ENCODE results near the gene SLC25A11. TPM values are rescaled to one million over a fixed set of nuclear protein-coding genes. Genes with fewer than 3 reads are reported as not detected.

The SLC25A11 gene
- total RNA-seq, 6 experiments from 2014 or later, result 32.6 to 64.2 (median 41.0) TPM

DNA sequence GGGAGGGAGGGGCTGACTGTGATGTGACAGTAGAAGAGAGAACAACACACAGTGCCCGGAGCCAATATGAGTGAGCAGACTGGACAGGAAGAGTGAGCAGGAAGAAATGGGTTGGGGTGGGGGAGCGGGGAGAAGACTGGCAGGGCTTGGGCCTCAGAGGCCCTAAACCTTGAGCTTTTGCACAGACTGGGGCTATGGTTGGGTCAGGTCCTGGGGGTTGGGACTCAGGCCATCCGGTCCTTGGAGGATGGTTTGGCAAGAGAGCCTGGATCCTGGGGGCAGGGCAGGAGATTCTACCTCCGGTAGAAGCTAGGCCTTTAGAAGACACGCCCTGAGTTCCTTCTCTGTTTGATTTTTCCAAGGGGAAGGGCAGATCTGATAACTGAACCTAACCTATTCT is 46.6 kb upstream of the SLC25A11 start:
- peak in 3 of 4 donors; percentile 1 to 7 (median 2) for ATAC-seq

GRCh38 chr17:4982305-4982704 is 42.5 kb upstream of the SLC25A11 start:
- H3K36me3 ChIP-seq, result peaks cover 0 to 26% (median 10%) of the 10 kb centered on the region in 4 donors
- TF ChIP-seq CTCF (IDR thresholded peaks at IDR 0.05), result no peak
- TF ChIP-seq POLR2A (IDR thresholded peaks at IDR 0.05), result no peak
- intact Hi-C loops (cut with DNase I), result loop anchor here (5.0 to 10.0 kb wide), 2 partner anchors 80 to 82 kb away; no protein-coding TSS in a partner anchor
- DNase-seq (no peak), ATAC-seq (no peak)
- H3K4me1 ChIP-seq, result peaks cover 0 to 8% (median 2%) of the 10 kb centered on the region in 4 donors
- no peaks in the 10 kb centered on the region for H3K9me3 ChIP-seq
- no peaks in the 10 kb centered on the region for H3K27me3 ChIP-seq
- H3K27ac ChIP-seq, result no peak overlapping the region
- 80% methylated on average over 5 of the region's 5 CpGs for WGBS (ENCODE audit: insufficient coverage, low coverage, low lambda C conversion rate, missing lambda C conversion rate)
- H3K4me3 ChIP-seq, result no peak overlapping the region

More for the DNA sequence above, 46.6 kb upstream of the SLC25A11 start:
- H3K4me1 ChIP-seq, result peaks cover 0 to 17% (median 2%) of the 10 kb centered on the region in 4 donors
- peak overlapping the region; percentile 65 to 98 (median 84) for H3K4me3 ChIP-seq
- H3K27me3 ChIP-seq, result no peaks in the 10 kb centered on the region
- peak overlapping the region; percentile 85 to 89 (median 87) for H3K27ac ChIP-seq
- no peak for DNase-seq
- intact Hi-C loops (cut with DNase I), result loop anchor here in 1 of 2 donors (10.0 kb wide), 1 partner anchor 78 kb away; no protein-coding TSS in a partner anchor
- H3K9me3 ChIP-seq, result no peaks in the 10 kb centered on the region
- H3K36me3 ChIP-seq, result peaks cover 0 to 9% (median 1%) of the 10 kb centered on the region in 4 donors
- TF ChIP-seq POLR2A (IDR thresholded peaks at IDR 0.05) (no peak), CTCF (IDR thresholded peaks at IDR 0.05) (no peak)
- 10% methylated on average over 3 of the region's 5 CpGs for WGBS (ENCODE audit: insufficient coverage, low coverage, low lambda C conversion rate, missing lambda C conversion rate)

DNA sequence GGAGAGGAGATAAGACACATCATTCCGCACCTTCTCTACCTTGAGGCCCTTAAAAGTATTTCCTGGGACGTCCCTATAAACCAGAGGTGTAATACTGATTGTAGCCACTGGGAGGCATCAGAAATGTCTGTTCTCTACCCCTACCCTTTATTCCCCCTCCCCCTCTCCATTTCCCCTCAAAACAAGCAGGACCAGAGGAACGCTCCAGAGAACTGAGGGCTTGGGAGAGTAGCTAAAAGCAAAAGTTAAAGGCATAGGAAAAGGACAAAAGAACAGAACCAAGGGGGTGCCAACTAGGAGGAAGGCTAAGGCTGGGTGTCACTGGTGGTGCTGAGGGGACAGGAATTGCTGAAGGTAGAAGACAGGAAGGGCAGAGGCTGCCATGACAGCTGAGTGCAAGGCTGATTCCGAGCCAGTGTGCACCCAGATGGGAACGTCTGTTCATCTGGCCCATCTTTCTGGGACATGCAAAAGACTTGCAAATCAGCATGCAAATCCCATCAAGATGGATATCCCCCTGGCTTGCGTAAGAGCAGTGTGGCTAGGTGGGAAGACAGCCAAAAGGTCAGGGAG is 40.9 kb upstream of the SLC25A11 start:
- WGBS (ENCODE audit: insufficient coverage, low coverage, low lambda C conversion rate, missing lambda C conversion rate), result 11% methylated on average over 4 of the region's 6 CpGs
- ATAC-seq, result peak; percentile 67 to 79 (median 76)
- H3K27ac ChIP-seq, result no peak overlapping the region

DNA sequence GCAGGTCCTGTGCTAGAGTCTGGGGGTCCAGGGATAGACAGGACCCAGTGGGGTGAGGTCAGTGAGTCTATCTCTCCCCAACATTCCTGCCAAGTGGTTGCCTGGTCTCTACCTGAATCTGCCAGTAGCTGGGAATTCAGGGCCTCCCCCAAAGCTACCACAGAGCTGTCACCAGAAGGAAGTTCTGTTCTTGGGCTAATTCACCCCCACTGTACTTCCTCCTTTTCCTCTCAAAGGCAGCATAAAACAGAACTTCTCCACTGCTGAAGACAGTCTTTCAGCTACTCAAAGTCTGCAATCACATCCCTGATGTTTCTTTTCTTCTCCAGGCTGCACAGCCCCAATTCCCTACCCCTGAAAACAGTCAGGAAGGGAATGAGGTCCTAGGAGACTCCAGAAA is 38.9 kb upstream of the SLC25A11 start:
- peak in 3 of 4 donors; percentile 4 to 56 (median 21) for ATAC-seq
- no peak overlapping the region for H3K27ac ChIP-seq
- TF ChIP-seq CTCF (IDR thresholded peaks at IDR 0.05) (no peak), POLR2A (IDR thresholded peaks at IDR 0.05) (no peak)

More for the DNA sequence above, 40.9 kb upstream of the SLC25A11 start:
- intact Hi-C loops (cut with DNase I), result loop anchor here (5.0 to 10.0 kb wide), 2 partner anchors 82 to 84 kb away; no protein-coding TSS in a partner anchor
- DNase-seq, result no peak
- Histone ChIP-seq H3K36me3 (peaks cover 0 to 34% (median 14%) of the 10 kb centered on the region in 4 donors), H3K27me3 (no peaks in the 10 kb centered on the region), H3K4me1 (no peaks in the 10 kb centered on the region), H3K4me3 (no peak overlapping the region), H3K9me3 (no peaks in the 10 kb centered on the region)
- TF ChIP-seq POLR2A (IDR thresholded peaks at IDR 0.05), result no peak
- TF ChIP-seq CTCF (IDR thresholded peaks at IDR 0.05), result peak; percentile 65 to 77 (median 68)

More for the DNA sequence above, 38.9 kb upstream of the SLC25A11 start:
- Histone ChIP-seq H3K4me3 (no peak overlapping the region), H3K4me1 (no peaks in the 10 kb centered on the region), H3K9me3 (no peaks in the 10 kb centered on the region), H3K36me3 (peaks cover 0 to 36% (median 14%) of the 10 kb centered on the region in 4 donors), H3K27me3 (no peaks in the 10 kb centered on the region)
- DNase-seq, result no peak
- intact Hi-C loops (cut with DNase I), result loop anchor here in 1 of 2 donors (10.0 kb wide), 1 partner anchor 64 kb away; no protein-coding TSS in a partner anchor

All from right lobe of liver (tissue), 6 donors.